ENCODE measurements around the gene CCT2. TPM values are rescaled to one million over a fixed set of nuclear protein-coding genes. Genes with fewer than 3 reads are reported as not detected.
"Not testable (repeated sequence)": the region's sequence is repeated elsewhere in the genome, so short reads cannot be mapped to it uniquely, and the experiment has no call there.

The CCT2 gene
- polyA plus RNA-seq, 4 donors, result 240 to 276 (median 258) TPM

GRCh38 chr12:69583203-69583602 lies 2.1 kb upstream of the CCT2 start:
- DNase-seq (ENCODE audit: low read depth in 4 of 4, low spot score in 2 of 4), result no peak

DNA sequence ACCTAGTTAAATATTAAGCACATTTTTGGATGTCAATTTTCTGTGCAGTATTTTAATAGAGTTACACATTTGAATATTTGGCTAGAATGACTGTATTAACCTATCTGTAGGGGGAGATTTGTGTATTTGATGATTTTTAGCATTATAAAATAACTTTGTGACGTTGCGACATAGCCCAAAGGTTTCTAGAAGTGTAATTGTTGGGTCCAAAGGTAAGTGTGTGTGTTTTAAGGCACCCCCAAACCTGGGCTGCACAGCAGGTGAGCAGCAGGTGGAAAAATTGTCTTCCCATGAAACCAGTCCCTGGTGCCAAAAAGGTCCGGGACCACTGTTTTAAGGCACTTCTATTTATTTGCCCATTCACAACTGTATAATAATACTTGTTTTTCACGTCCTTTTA lies 3.3 kb downstream of the CCT2 start:
- DNase-seq (ENCODE audit: low read depth in 4 of 4, low spot score in 2 of 4), result no peak

DNA sequence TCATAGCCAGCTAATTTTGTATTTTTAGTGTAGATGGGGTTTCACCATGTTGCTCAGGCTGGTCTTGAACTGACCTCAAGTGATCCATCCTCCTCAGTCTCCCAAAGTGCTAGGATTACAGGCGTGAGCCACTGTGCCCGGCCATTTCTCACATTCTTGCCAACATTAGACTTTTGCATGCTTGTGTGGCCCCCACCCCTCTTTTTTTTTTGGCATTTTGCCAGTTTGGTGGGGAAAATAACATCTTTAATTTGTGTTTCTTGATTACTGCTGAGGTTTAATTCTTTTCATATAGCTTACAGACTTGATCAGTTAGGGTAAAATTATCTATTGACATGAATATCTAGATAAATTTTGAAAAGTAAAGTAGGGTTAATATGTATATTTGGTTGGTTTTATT lies 3.8 kb downstream of the CCT2 start:
- DNase-seq (ENCODE audit: low read depth in 4 of 4, low spot score in 2 of 4), result no peak

DNA sequence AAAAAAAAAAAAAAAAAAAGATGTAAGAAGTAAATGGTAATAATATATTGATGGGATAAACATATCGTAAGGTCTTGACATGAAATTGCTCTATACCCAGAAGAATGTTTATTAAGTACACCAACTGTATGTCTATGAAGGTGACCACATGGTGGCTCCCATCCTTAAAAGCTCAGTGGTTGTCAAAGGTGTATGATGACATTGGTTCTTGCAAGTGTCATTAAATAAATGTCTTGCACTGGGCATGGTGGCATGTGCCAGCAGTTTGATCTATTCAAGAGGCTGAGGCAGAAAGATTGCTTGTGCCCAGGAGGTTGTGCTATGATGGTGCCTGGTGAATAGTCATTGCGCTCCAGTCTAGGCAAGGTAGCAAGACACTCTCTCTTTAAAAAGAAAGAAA lies 10.4 kb downstream of the CCT2 start:
- DNase-seq (ENCODE audit: low read depth in 4 of 4, low spot score in 2 of 4), result no peak

DNA sequence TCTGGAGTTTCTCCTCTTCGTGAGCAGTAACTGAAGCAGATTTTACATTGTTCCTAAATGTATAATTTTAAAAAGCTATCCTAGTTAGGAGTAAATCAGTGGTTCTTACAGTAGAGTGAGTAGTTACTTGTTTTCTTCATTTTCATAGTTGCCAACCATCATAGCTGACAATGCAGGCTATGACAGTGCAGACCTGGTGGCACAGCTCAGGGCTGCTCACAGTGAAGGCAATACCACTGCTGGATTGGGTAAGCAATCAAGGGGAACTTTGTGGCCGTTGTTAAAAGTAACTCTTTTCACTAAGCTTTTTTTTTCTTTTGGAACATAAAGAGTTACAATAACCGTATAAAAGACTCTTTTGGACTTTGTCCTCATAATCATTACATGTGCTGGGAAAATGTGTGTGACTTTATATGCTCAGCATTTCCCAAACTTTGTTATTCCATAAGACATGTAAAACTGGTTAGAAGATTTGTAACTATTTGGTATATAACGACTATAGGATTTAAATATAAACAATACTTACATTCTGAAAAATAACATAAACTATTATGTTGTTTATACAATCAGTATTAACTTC lies 13.0 kb downstream of the CCT2 start:
- DNase-seq (ENCODE audit: low read depth in 4 of 4, low spot score in 2 of 4), result no peak

DNA sequence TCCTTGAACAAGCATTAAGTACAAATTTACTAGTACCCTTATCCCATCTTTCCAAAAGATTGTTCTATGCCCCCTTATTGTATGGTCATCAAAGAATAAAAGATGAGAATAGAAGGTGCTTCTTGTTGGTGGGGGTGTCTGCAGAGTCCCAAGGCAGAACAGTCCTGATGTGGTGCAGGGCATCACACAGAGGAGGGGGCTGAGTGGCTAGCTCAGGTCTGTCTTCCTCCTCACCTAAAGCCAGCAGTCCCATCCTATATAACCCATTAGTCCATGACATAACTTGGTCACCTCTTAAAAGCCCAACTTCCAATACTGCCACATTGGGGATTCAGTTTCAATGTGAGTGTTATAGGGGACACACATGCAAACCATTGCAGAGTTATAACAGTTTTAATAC lies 15.5 kb downstream of the CCT2 start:
- DNase-seq (ENCODE audit: low read depth in 4 of 4, low spot score in 2 of 4), result no peak

DNA sequence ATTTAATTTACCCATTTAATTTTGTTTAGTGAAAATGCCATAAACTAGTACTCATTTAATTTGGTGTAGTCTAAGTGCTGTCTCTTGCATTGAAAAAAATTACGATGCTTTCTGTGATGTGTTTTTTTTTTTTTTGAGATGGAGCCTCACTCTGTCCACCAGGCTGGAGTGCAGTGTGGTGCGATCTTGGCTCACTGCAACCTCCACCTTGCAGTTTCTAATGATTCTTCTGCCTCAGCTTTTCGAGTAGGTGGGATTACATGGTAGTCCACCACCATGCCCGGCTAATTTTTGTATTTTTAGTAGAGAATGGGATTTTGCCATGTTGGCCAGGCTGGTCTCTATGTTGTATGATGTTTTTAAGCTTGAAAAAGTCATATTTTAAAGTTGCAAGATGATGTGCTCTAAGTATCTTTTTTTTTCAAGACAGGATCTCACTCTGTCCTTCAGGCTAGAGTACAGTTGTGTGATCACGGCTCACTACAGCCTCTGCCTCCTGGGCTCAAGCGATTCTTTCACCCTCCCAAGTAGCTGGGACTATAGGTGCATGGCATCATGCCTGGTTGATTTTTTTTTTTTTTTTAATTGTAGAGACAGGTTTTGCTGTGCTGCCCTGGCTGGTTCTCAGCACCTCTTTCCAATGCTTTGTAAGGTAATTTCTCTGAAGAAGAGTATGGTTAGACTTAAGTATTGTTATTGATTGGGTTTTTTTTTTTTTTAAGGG lies 16.9 kb downstream of the CCT2 start:
- no peak for DNase-seq (ENCODE audit: low read depth in 4 of 4, low spot score in 2 of 4)

DNA sequence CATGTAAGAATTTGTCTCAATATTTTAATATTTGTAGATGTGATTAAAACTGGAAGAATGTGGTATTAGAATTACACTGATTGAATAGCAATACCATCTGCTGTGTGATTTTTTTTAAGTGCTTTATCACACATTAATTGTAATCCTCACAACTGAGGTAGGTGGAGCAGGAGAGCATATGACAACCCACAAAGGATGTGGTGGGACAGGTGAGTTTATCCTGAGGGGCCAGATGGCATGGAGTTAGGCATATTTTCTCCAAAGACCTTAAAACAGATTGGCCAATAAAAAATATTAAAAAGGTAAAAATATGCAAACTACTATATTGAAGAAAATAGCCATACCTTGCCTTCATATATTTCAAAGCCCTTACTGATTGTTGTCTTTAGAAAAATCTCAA lies 17.7 kb downstream of the CCT2 start:
- no peak for DNase-seq (ENCODE audit: low read depth in 4 of 4, low spot score in 2 of 4)

DNA sequence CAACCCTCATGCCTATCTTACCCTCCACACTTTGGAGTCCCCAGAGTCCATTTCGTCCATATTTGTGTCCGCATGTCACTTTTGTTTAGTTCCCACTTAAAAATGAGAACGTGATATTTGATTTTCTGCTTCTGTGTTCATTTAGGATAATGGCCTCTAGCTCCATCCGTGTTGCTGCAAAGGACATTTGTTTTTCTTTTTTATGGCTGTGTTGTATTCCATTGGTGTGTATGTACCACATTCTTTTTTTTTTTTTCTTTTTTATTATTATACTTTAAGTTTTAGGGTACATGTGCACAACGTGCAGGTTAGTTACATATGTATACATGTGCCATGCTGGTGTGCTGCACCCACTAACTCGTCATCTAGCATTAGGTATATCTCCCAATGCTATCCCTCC lies 18.3 kb downstream of the CCT2 start:
- not testable (repeated sequence) for DNase-seq (ENCODE audit: low read depth in 4 of 4, low spot score in 2 of 4)

DNA sequence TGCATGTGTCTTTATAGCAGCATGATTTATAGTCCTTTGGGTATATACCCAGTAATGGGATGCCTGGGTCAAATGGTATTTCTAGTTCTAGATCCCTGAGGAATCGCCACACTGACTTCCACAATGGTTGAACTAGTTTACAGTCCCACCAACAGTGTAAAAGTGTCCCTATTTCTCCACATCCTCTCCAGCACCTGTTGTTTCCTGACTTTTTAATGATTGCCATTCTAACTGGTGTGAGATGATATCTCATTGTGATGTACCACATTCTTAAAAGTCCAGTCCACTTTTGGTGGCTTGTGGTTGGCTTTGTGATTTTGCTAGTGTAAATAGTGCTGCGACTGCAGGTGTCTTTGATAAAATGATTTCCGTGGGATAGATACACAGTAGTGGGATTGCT lies 19.0 kb downstream of the CCT2 start:
- DNase-seq (ENCODE audit: low read depth in 4 of 4, low spot score in 2 of 4), result not testable (repeated sequence)

DNA sequence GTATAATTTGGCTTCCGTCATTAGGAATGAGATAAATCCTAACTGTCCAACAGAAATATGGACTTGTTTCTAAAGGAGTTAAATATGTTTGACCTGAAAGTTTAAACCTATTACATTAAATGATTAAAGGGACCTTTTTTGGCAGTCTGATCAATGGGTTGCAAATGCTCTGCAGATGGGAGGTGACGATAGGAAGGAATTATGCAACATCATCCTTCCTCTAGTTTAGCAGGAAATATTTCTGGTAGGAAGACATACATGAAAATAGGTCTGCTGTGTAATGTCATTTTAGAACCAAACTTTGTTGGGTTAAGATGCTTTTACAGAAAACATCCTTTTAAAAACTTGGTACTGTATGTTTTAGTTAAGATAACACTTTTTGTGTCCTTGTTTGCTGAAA lies 22.9 kb downstream of the CCT2 start:
- DNase-seq (ENCODE audit: low read depth in 4 of 4, low spot score in 2 of 4), result no peak

DNA sequence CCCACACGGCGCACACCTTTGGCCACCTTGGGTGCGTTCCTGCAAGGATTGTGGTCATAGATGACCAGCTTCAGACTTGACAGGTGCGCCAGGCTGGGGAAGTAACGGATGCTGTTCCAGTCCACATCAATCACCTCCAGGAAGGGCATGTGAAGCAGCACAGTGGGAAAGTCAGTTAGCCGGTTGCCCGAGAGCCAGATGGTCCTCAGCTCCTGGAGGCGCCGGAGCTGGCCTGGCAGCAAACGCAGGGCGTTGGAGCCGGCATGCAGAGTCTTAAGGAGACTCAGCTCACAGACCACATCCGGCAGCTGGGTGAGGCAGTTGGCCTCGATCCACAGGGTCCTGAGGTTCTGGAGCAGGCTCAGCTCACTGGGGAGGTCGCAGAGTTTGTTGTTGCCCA lies 24.9 kb downstream of the CCT2 start:
- DNase-seq (ENCODE audit: low read depth in 4 of 4, low spot score in 2 of 4), result no peak

- no peak for DNase-seq (ENCODE audit: low read depth in 4 of 4, low spot score in 2 of 4)
Measured at GRCh38 chr12:69610729-69611128, 25.5 kb downstream of the CCT2 start, which contains the start of gene LRRC10. Gene LRRC10 (minus strand): TSS chr12:69610907. CDS start chr12:69610838, 69 bp downstream.

DNA sequence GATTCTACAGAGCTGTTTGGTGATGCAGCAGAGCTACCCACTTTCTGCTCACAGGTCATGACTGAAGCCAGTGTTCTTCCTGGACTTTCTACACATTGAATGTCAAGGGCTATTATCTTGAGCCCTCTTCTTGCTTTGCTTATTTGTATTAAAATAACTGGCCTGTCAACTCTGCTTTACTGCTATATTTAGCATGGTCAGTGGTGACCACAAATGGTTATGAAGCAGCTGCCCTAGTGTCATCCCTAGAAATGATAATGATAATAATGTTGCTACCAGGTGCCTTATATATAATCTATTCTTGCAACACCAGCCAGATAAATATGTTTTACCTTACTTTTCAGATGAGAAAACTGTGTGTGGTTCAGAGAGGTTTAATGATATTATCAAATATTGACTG lies 28.1 kb downstream of the CCT2 start:
- no peak for DNase-seq (ENCODE audit: low read depth in 4 of 4, low spot score in 2 of 4)

DNA sequence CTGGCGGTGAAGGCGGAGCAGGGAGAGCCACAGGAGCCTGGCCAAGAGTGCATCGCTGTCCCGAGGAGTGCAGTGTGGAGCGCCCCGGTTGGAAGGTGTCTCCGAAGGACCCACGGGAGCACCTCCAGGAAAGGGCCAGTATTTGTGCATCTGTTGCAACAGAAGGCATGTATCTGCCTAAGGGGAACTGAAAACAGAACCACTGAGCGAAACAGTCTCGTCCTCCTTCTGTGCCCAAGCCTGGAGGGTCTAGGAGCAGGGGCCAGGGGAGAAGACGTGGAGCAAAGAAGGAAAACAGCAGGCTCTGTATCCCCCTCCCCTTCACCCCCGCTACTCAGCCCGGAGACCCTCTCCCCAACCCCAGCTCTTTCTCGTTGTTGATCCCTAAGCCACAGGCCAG lies 30.8 kb downstream of the CCT2 start:
- DNase-seq (ENCODE audit: low read depth in 4 of 4, low spot score in 2 of 4), result no peak

DNA sequence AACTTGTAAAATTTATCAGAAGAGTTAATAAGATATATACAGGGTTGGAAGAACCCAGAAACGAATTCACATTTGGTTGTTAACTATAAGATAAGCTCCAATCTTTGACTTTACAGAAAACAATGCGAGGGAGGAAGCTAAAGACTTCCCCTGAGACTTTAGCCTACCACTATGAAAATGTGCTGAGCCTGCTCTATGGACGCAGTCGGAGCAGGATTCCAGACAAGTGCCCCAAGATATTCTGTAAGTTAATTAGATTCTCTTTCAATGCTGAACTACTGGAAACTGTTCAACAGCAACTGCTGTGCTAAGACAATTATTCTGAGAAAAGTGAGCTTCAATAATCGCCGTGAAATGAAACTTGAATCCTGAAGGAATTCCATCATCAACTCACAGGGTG lies 33.8 kb downstream of the CCT2 start:
- no peak for DNase-seq (ENCODE audit: low read depth in 4 of 4, low spot score in 2 of 4)

DNA sequence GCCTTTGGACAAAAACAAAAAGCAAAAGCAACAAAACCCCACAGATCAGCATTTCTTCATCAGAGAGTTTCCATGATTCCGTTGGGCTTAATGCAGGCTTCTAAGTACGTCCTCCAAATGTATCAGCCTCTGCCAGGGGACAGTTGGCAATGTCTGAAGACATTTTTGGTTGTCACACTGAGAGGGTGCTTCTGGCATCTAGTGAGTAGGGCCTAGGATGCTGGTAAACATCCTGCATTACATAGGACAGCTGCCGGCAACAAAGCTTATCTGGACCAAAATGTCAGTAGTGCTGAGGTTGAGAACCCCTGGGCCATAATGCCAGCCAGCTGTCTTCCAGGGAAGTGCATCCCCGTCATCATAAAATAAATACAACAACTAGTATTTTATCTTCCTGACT lies 34.8 kb downstream of the CCT2 start:
- DNase-seq (ENCODE audit: low read depth in 4 of 4, low spot score in 2 of 4), result no peak

DNA sequence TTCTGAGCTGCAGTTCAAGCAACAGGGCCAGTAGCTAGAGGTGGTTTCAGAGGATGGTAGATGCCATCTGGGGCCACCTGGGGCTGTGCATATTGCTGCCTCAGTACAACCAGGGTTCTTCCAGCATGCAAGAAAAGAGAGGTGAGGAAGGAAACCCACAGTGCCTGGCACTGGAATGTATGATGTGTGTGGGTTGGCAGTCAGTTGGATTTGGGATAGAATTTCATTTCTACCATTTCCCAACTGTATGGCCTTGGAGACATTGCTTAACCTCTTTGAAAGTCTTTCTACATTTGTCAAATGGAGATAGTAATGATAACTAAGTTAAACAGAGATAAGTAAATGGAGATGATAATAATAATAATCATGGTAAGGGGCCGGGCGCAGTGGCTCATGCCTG lies 35.7 kb downstream of the CCT2 start:
- no peak for DNase-seq (ENCODE audit: low read depth in 4 of 4, low spot score in 2 of 4)

DNA sequence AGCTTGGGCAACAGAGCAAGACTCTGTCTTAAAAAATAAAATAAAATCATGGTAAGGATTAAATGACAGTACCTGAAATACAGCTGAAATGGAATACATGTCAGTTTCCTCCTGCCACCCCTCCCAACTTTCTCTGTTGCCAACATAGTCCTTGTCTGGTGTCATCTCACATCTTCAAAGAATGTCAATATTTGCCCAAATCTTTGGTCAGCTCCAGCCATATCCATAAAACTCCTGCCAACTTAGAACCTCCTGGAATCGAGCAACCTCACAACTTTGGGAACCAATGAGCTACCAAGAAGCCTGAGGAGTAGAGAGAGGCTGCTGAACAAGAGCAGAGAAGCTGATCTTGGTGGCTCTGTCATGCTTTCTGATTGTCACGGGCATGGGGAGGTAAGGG lies 36.3 kb downstream of the CCT2 start:
- DNase-seq (ENCODE audit: low read depth in 4 of 4, low spot score in 2 of 4), result no peak

DNA sequence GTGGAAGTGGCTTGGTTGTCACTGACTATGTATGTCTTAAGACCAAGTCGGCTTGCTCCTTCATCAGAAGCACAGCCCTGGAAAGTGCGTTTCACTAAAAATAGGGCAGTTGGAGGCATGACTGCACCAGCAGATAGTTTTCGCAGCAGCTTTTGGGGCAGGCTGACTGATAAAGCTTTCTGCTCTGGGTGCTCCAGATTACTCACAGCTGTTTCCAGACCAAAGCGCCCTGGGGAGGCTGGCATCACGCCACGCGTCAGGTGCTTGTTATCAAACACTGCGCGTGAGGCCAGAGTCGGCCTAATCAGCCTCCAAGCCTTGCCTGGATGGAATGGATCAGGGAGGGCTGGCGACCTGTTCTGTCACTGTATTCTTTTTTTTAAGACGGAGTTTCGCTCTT lies 38.7 kb downstream of the CCT2 start:
- DNase-seq (ENCODE audit: low read depth in 4 of 4, low spot score in 2 of 4), result no peak

- no peak for DNase-seq (ENCODE audit: low read depth in 4 of 4, low spot score in 2 of 4)
Measured at GRCh38 chr12:69627501-69627900, 42.2 kb downstream of the CCT2 start.

DNA sequence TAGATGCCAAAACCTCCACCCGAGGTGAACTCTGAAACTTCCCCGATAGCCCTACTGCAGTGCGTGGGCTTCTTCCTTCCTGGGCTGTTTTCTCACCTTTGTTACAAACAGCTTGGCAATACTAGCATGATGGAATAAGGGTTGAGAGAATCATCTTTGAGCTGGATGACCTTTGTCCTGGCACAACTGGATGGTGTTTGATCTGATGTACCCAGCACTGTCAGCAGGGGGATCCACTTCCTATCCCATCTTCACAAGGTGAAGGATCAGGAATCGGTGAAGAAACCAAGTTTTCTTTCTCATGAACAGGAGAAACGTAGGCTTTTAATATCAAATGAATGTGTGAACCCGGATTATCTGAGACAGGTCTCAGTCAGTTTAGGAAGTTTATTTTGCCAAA lies 44.9 kb downstream of the CCT2 start:
- DNase-seq (ENCODE audit: low read depth in 4 of 4, low spot score in 2 of 4), result no peak

GRCh38 chr12:69633061-69633460 lies 47.8 kb downstream of the CCT2 start:
- no peak for DNase-seq (ENCODE audit: low read depth in 4 of 4, low spot score in 2 of 4)
